Motor neuron (in vitro differentiated cells): ENCODE results near the gene PAPSS1. TPM values are rescaled to one million over a fixed set of nuclear protein-coding genes. Genes with fewer than 3 reads are reported as not detected.
A peak's percentile ranks its signal among the peaks of the same experiment; 100 is the strongest.
"Not testable (repeated sequence)": the region's sequence is repeated elsewhere in the genome, so short reads cannot be mapped to it uniquely, and the experiment has no call there.

Experiments
- ATAC-seq, 8 experiments: fragments of 200-7000 bp; cut with Tn5 transposase; replicated peaks in 6 of 8; 2 replicates each; pipeline ENCODE4 v1.8.0; 2021; ENCODE audit warnings: mild to moderate bottlenecking in 8 of 8, moderate library complexity in 8 of 8
- H3K27ac ChIP-seq, 2 donors: fragments of 250-450 bp; sonication (Bioruptor Pico); 2 replicates each; pipeline ENCODE4 v1.9.0; 2021; ENCODE audit warnings: antibody characterized with exemption in 2 of 2, mild to moderate bottlenecking in 2 of 2, moderate library complexity in 1 of 2
- H3K4me1 ChIP-seq, 2 donors: fragments of 250-450 bp; sonication (Bioruptor Pico); replicated peaks in 1 of 2; 2 replicates each; pipeline ENCODE4 v1.6.1; 2021; ENCODE audit warnings: antibody characterized with exemption in 2 of 2, mild to moderate bottlenecking in 2 of 2, moderate library complexity in 1 of 2
- H3K4me3 ChIP-seq, 5 donors: fragments of 250-450 bp; sonication (Bioruptor Pico); 2 replicates each; pipeline ENCODE4 v1.9.0; 2021; ENCODE audit warnings: antibody characterized with exemption in 5 of 5, mild to moderate bottlenecking in 5 of 5, moderate library complexity in 4 of 5
- WGBS, 10 experiments: fragments of 450-650 bp; shearing (Covaris generic); methylation state at CpG; one replicate each; pipeline ENCODE4 v1.0.0; 2022; 5-methylcytosine and 5-hydroxymethylcytosine counted together
- in situ Hi-C, 9 experiments: fragments of 400-800 bp; cut with MboI; loops; one replicate each; pipeline ENCODE4 v1.15.0; 2021; ENCODE audit warnings: low sequenced_read_pairs in 9 of 9, low pct_unique_long_range_greater_than_20kb in 2 of 9; ENCODE audit not compliant: unreplicated experiment in 9 of 9
- total RNA-seq, 8 experiments: library from RNA; unstranded; fragments of 300-600 nt; gene quantifications; 2 replicates each; pipeline versions ENCODE4 v1.2.3 to v1.2.4, GENCODE V29; 2022

PAPSS1 gene
- total RNA-seq, 8 experiments from 2014 or later, result 55.1 to 97.3 (median 77.7) TPM

DNA sequence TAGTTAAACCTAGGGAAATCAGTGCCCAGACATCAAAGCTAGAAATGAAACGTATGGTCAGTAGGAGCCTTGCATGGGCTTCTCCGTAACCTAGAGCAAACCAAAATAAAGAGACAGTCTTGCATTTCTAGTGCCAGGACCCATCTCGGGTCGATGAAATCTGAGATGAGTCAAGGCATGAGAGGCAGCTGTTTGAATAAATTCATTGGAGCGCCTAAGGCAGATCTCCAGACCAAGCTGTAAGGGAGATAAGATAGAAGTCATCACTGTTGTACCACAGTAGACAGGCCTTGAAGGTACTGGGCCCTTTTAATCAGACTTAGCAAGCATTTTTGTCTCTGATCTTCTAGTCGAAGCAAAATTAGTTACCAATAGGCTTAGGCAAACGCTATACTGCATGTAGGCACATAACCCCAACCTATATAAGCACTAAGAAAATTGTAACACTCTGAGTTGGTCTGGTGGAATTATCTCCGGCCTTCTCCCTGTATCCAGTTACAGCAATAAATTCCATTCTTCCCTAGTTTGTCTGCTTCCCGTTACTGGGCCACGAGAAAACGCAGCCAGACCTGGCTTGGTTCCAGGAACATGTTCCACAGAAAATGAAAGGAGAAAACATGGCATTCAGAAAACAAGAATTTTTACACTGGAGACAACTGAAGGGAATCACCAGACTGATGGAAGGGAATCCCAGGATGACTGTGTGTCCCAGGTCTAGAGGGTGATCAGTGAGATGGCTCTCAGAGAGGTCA lies 21.1 kb upstream of the PAPSS1 start:
- ATAC-seq, result peak in 3 of 8 experiments; percentile 94 to 95 (median 95)
- Histone ChIP-seq H3K27ac (no peak overlapping the region), H3K4me3 (no peak overlapping the region), H3K4me1 (no peaks in the 10 kb centered on the region)
- 19 to 90% (median 72%) methylated on average over 2 to 11 of the region's 11 CpGs; no CpG with 5 or more reads in 2 of the 10 experiments for WGBS, 10 experiments
- in situ Hi-C loops, result no loop called here

- WGBS, 10 experiments, result 65 to 100% (median 88%) methylated on average over 1 to 3 of the region's 3 CpGs; no CpG with 5 or more reads in 5 of the 10 experiments
- in situ Hi-C loops, result no loop called here
- H3K4me3 ChIP-seq, result no peak overlapping the region
- no peaks in the 10 kb centered on the region for H3K4me1 ChIP-seq
- no peak overlapping the region for H3K27ac ChIP-seq
- ATAC-seq, result peak in 2 of 8 experiments; percentile 8 to 40
Observed at GRCh38 chr4:107740381-107740780, 20.3 kb upstream of the PAPSS1 start.

GRCh38 chr4:107737450-107737849 lies 17.4 kb upstream of the PAPSS1 start:
- in situ Hi-C loops, result no loop called here
- Histone ChIP-seq H3K27ac (no peak overlapping the region), H3K4me1 (no peaks in the 10 kb centered on the region), H3K4me3 (no peak overlapping the region)
- WGBS, 10 experiments, result 17 to 94% (median 80%) methylated on average over 1 to 4 of the region's 4 CpGs; no CpG with 5 or more reads in 2 of the 10 experiments
- ATAC-seq, result peak in 2 of 8 experiments; percentile 15 to 84

DNA sequence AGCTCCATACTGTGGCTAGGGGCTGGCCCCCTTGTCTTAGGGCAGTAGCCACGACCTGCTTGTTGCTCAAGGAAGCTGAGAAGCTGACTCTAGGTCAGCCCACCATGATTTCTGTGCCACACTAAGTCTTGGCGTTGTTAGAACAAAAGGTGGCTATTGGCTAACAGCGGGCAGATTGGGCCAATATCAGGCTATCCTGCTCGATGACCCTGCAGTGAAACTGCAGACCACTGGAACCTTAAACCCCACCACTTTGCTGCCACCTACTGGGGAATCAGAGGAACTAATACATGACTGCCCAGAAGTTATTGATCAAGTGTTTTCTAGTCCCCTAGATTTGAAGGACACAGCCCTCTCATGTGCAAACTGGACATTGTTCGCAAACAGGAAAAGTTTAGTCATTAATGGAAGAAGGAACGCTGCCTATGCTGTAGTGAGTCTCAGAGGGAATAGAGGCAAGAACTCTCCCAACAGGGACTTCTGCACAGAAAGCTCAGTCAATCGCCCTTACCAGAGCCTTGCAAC lies 17.0 kb upstream of the PAPSS1 start:
- H3K4me1 ChIP-seq, result no peaks in the 10 kb centered on the region
- ATAC-seq, result peak in 6 of 8 experiments; percentile 24 to 70 (median 58)
- WGBS, 10 experiments, result 24 to 53% (median 39%) methylated on average over 2 to 5 of the region's 7 CpGs; no CpG with 5 or more reads in 2 of the 10 experiments
- in situ Hi-C loops, result no loop called here
- H3K27ac ChIP-seq, result no peak overlapping the region
- H3K4me3 ChIP-seq, result no peak overlapping the region

DNA sequence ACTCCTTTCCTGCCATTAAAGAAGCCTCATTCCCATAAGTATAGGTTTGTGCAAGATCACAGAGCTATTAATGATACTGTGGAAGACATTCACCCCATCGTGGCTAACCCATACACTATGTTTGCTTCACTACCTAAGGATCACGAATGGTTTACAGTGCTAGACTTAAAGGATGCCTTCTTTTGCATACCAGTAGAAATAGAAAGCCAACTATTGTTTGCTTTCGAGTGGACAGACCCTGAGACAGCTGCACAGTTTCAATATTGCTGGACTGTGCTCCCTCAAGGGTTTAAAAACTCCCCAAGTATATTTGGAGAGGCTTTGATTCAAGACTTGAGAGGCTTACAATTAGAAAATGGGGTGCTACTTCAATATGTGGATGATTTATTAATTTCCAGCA lies 16.0 kb upstream of the PAPSS1 start:
- no peaks in the 10 kb centered on the region for H3K4me1 ChIP-seq
- H3K4me3 ChIP-seq, result no peak overlapping the region
- H3K27ac ChIP-seq, result no peak overlapping the region
- in situ Hi-C loops, result no loop called here
- WGBS, 10 experiments, result 40 to 100% (median 87%) methylated on average over 1 to 3 of the region's 3 CpGs; no CpG with 5 or more reads in 2 of the 10 experiments
- no peak for ATAC-seq

GRCh38 chr4:107734120-107734519 lies 14.1 kb upstream of the PAPSS1 start:
- WGBS, 10 experiments, result 37 to 75% (median 67%) methylated on average over 2 to 3 of the region's 3 CpGs; no CpG with 5 or more reads in 6 of the 10 experiments
- peak in 3 of 8 experiments; percentile 61 to 67 (median 66) for ATAC-seq
- H3K4me3 ChIP-seq, result no peak overlapping the region
- no peaks in the 10 kb centered on the region for H3K4me1 ChIP-seq
- in situ Hi-C loops, result no loop called here
- no peak overlapping the region for H3K27ac ChIP-seq

- no peak for ATAC-seq
- 0 to 61% (median 44%) methylated on average over 1 to 5 of the region's 7 CpGs for WGBS, 10 experiments
- Histone ChIP-seq H3K4me3 (no peak overlapping the region), H3K4me1 (no peaks in the 10 kb centered on the region), H3K27ac (no peak overlapping the region)
- in situ Hi-C loops, result no loop called here
Observed at GRCh38 chr4:107733431-107733925, 13.4 kb upstream of the PAPSS1 start.

- H3K4me3 ChIP-seq, in situ Hi-C loops, H3K27ac ChIP-seq, ATAC-seq, H3K4me1 ChIP-seq: not testable (repeated sequence)
- 13 to 100% (median 57%) methylated on average over 1 to 3 of the region's 4 CpGs; no CpG with 5 or more reads in 5 of the 10 experiments for WGBS, 10 experiments
Observed at GRCh38 chr4:107729050-107729449, 9.0 kb upstream of the PAPSS1 start.

DNA sequence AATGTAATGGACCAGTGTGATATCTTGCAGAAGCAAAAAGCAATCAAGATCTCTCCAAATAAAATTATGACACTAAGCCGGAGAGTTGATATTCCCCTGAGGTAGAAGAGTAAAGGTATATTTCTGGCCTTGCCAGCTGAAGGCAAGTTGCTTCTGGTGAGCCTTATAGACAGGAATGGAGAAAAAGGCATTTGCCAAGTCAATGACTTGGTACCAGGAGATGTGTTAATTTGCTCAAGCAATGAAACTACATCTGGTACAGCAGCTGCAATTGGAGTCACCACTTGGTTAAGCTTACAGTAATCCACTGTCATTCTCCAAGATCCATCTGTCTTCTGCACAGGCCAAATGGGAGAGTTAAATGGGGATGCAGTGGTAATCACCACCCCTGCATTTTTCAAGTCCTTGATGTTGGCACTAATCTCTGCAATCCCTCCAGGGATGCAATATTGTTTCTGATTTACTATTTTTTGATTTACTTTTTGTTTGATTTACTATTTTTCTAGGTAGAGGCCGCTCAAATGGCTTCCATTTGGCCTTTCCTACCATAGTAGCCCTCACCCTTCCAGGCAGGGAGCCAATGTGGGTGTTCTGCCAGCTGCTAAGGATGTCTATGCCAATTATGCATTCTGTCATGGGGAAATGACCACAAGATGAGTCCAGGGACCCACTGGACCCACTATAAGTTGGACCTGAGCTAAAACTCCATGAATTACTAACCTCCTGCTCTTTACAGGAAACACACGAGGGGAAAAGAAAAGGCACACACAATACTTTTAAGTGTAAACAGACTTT lies 6.3 kb upstream of the PAPSS1 start:
- in situ Hi-C loops, H3K4me3 ChIP-seq, H3K27ac ChIP-seq, H3K4me1 ChIP-seq, ATAC-seq: not testable (repeated sequence)
- WGBS, 10 experiments, result 43 to 100% (median 73%) methylated on average over 1 to 3 of the region's 3 CpGs; no CpG with 5 or more reads in 2 of the 10 experiments

GRCh38 chr4:107725281-107725859 lies 5.3 kb upstream of the PAPSS1 start:
- WGBS, 10 experiments, result 92 to 100% methylated on average over 1 to 2 of the region's 3 CpGs; no CpG with 5 or more reads in 8 of the 10 experiments

DNA sequence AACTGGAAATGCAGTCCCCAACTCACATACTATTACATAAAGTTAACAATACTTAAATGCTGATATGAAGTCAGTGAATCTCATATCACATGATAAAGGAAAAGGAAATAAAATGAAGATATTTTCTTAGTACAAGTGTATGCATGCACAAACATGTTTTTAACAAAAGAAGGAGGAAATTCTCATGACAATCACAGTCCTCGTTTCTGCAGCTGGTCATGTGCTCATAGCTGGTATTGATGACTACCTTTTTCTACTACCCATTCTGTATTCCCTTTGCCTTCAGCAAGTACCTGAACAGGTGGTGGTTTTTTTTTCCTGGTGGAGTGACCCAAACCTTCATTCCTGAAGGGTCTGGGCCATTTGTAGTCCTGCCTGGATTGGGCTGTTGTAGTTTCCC lies 3.3 kb upstream of the PAPSS1 start:
- H3K27ac ChIP-seq, in situ Hi-C loops, H3K4me1 ChIP-seq, H3K4me3 ChIP-seq, ATAC-seq: not testable (repeated sequence)
- WGBS, 10 experiments, result 20 to 71% (median 63%) methylated on average over 1 of the region's 1 CpG; no CpG with 5 or more reads in 5 of the 10 experiments

More at GRCh38 chr4:107725281-107725859, 5.3 kb upstream of the PAPSS1 start:
- in situ Hi-C loops, result no loop called here
- Histone ChIP-seq H3K4me3 (no peak overlapping the region), H3K27ac (no peak overlapping the region), H3K4me1 (peaks cover 6 to 9% of the 10 kb centered on the region in 2 donors)
- no peak for ATAC-seq

GRCh38 chr4:107721436-107722100 lies 1.5 kb upstream of the PAPSS1 start:
- in situ Hi-C loops, result no loop called here
- peaks cover 13 to 17% of the 10 kb centered on the region in 2 donors for H3K4me1 ChIP-seq
- H3K27ac ChIP-seq, result peak overlapping the region; percentile 85 to 87
- no peak for ATAC-seq
- WGBS, 10 experiments, result 53 to 100% (median 78%) methylated on average over 1 to 4 of the region's 9 CpGs; no CpG with 5 or more reads in 3 of the 10 experiments
- H3K4me3 ChIP-seq, result peak overlapping the region; percentile 42 to 81 (median 72)
